SW480 (cell line): ENCODE results near the gene ENTHD1.
A peak's percentile ranks its signal among the peaks of the same experiment; 100 is the strongest.

Experiments used
- DNase-seq: peaks from one replicate; pipeline ENCODE4 v3.0.0-alpha.2; 2016; ENCODE audit warnings: low spot score

Gene ENTHD1

GRCh38 chr22:39893526-39893925, at the start of gene ENTHD1:
Gene ENTHD1 (minus strand): TSS chr22:39893760. CDS start chr22:39887748, 6,012 bp downstream.
- no peak for DNase-seq

DNA sequence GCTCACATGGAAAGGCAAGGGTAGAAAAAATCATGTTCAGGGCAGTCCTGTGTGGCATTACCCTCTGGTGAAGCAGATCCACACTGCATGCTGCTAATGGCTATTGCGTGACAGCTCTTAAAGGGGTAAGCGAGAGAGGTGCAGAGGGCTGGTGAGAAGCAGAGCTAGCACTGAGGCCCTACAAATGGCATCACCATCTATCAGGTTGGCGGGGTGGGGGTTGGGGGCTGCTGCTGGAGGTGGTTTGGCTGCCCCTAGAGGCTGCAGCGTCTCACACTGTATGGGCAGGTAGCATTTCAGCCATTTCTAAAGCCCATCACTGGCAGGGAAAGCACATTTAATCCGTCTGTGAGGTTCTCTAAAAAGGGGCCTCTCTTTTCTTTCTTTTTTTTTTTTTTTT, 49.8 kb upstream of the ENTHD1 start:
- DNase-seq: no peak

- DNase-seq: no peak
Measured at GRCh38 chr22:39942439-39943230, 49.1 kb upstream of the ENTHD1 start.

- DNase-seq: no peak
Measured at GRCh38 chr22:39941601-39942000, 48.0 kb upstream of the ENTHD1 start.

GRCh38 chr22:39940757-39941305, 47.3 kb upstream of the ENTHD1 start:
- DNase-seq: no peak

GRCh38 chr22:39939830-39940229, 46.3 kb upstream of the ENTHD1 start:
- no peak for DNase-seq

DNA sequence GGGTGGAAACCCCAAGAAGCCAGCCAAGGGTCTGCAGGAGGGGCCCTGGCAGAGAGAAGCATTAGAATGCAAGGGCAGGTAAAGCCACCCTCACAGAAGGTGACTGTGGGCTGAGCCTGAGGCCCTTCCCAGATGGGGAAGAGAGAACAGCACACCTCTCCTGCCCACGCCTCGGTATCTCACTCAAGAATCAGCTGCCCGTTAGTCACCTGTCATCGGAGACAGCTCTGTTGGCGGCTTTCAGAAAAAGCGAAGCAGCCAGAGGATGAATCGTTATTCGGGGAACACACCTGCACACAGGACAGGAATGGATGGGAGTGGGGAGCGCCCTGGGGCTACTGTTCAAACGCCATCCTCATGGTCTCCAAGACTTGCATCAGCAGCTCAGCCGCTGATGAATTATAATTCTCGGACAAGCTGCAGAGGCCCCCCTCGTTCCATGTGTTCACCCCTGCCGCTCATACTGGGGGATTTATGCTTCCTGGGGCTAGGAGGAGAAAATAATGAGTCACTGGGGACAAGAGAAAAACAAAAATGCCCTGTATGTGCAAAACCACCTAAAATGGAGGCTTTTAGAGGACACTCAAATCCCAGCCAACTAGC, 45.0 kb upstream of the ENTHD1 start:
- no peak for DNase-seq

GRCh38 chr22:39937906-39938305, 44.3 kb upstream of the ENTHD1 start:
- DNase-seq: no peak

GRCh38 chr22:39936523-39937145, 43.1 kb upstream of the ENTHD1 start:
- no peak for DNase-seq

- DNase-seq: no peak
Measured at GRCh38 chr22:39935612-39936011, 42.1 kb upstream of the ENTHD1 start.

DNA sequence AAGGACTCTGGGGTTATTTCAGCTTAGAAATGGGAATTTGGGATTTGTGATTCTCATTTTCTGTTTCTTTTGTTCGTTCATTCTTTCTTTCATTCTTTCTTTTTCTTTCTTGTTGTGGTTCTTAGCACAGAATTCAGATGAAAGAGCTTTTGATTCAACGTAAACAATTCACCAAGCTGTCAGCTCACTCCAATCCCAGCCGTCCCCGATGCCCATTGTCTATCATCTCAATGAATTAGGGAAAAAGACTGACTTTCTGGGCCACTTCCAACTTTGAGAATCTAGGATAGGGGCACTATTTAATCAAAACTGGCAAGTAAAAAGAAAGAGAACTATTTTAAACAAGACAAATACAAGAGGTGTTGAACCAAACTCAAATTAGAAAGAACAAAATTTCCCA, 41.6 kb upstream of the ENTHD1 start:
- DNase-seq: no peak

DNA sequence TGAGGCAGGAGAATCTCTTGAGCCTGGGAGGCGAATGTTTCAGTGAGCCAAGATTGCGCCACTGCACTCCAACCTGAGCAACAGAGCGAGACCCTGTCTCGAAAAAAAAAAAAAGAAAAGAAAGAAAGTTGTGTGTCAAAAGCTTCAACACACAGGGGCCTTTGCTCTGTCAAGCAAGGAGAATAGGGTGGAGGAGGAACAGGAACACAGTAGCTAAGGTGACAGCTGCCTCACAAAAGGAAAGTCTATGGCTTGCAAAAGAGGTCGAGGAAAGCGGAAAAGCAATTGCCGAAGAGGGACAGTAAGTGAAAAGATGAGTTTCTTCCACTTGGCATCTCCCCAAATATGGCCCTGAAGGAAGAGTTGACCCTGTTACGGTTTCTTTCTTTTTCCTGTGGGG, 40.2 kb upstream of the ENTHD1 start:
- DNase-seq: no peak

DNA sequence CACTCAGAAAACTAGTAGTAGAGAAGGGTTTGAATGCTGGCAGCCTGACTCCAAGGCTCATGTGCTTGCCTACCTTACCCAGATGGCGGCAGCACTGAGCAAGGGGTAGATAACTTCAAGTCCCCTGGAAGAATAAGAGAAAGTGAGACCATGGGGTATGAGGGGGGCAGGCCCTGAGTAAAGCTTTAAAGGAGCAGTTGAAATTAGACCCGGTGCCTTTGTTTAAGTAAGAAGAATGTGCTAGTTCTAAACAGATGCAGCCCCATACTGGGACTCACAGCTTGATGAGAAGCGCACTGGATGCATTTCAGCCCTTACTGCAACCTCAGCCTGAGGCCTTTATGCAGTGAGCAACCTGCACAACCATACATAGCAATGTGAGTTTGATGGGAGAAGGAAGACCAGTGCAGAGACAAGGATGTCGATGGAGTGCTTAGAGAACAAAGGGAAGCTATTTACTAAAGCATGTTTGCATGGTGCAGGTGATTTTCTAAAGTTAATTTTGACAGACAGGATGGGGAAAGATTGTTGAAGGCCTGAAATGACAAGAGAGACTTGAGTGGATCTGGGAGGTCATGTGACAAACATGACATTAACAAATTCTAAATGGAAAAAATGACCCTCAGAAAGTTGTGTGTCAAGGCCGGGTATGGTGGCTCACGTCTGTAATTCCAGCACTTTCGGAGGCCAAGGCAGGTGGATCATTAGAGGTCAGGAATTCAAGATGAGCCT, 39.5 kb upstream of the ENTHD1 start:
- DNase-seq: peak; percentile 31

DNA sequence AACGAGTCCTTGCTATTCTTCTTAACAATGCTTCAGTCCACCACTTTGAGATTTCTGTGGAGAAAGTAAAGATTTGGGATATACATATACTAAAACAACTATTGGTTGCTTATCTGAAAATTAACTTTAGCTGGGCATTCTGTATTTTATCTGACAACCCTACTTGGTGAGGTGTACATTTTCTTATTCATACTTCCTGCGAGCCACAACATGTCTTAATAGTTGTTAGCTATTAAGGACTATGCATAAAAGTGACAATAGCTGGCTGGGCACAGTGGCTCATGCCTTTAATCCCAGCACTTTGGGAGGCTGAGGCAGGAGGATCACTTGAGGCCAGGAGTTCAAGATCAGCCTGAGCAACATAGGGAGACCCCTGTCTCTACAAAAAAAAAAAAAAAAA, 38.6 kb upstream of the ENTHD1 start:
- no peak for DNase-seq

DNA sequence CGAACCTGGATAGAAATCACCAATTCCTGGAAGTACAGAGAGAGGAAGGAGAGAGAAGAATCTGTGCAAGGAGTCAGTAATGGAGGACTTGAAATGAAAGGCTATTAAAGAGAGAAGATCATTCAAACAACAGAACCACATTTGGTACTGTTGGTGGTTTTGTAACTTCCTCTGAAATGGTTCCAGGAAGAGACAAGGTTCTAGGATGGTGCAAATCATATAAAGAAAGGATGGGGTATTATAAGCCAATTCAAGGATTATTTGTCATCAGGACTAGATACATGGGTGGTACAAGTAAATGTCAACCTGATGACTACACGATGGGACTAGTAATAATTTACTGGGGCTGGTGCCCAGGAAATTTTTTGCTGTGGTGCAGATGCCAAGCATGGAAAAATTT, 37.7 kb upstream of the ENTHD1 start:
- DNase-seq: no peak

GRCh38 chr22:39928536-39929520, 35.3 kb upstream of the ENTHD1 start:
- DNase-seq: no peak

- no peak for DNase-seq
Measured at GRCh38 chr22:39927544-39927943, 34.0 kb upstream of the ENTHD1 start.

DNA sequence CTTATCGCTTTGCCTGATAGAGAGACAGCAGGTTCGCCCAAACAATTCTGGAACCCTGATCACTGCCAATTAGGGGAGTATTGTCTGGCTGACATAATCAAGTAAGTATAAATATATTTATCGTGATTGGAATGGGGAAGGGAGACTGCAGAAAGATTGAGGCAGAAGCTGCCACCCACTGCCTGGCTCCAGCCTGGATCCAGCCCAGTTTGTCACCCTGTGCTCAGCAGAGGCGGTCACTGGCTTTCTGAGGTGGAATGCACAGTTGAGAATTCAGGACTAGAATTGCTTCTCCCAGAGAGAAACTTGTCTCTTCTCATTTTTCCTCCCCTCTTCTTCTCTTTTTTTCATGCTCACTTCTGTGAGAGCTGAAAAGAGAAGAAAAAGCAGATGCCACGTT, 33.2 kb upstream of the ENTHD1 start:
- no peak for DNase-seq

- no peak for DNase-seq
Measured at GRCh38 chr22:39925909-39926679, 32.5 kb upstream of the ENTHD1 start.

GRCh38 chr22:39925273-39925672, 31.7 kb upstream of the ENTHD1 start:
- DNase-seq: no peak
